HepG2 (cell line): ENCODE results near the gene AZU1.

Experiments
- CEBPG ChIP-seq: IDR thresholded peaks from 2 replicates; pipeline ENCODE4 v1.6.1; 2016
- FOXP4 ChIP-seq: sonication (generic); formaldehyde crosslinking; IDR thresholded peaks from 2 replicates; pipeline ENCODE4 v1.4.0; 2020; ENCODE audit warnings: missing genetic modification reagents
- MAX ChIP-seq: IDR thresholded peaks from 2 replicates; pipeline ENCODE4 v1.6.1; 2012; ENCODE audit warnings: inconsistent platforms
- MYC ChIP-seq: sonication (generic); formaldehyde crosslinking; IDR thresholded peaks from 2 replicates; pipeline ENCODE4 v1.9.0; 2021; ENCODE audit warnings: missing genetic modification reagents, borderline replicate concordance
- PHF21A ChIP-seq: sonication (generic); formaldehyde crosslinking; IDR thresholded peaks from 2 replicates; pipeline ENCODE4 v1.5.0; 2020; ENCODE audit warnings: mild to moderate bottlenecking, missing genetic modification reagents
- YEATS4 ChIP-seq: sonication (generic); formaldehyde crosslinking; IDR thresholded peaks from 2 replicates; pipeline ENCODE4 v1.4.0; 2020; ENCODE audit warnings: missing genetic modification reagents, borderline replicate concordance
- ZFX ChIP-seq: sonication (generic); formaldehyde crosslinking; IDR thresholded peaks from 2 replicates; pipeline ENCODE4 v1.4.0; 2020; ENCODE audit warnings: mild to moderate bottlenecking, low read depth, missing genetic modification reagents, moderate library complexity
- ZNF597 ChIP-seq: sonication (generic); formaldehyde crosslinking; IDR thresholded peaks from 2 replicates; pipeline ENCODE4 v1.5.0; 2020; ENCODE audit warnings: missing genetic modification reagents

GRCh38 chr19:780935-781334 is 46.7 kb upstream of the AZU1 start:
- no peak for TF ChIP-seq ZFX (CRISPR knock-in tag)
- no peak for TF ChIP-seq FOXP4 (CRISPR knock-in tag)
- TF ChIP-seq YEATS4 (CRISPR knock-in tag), result no peak
- TF ChIP-seq MAX, result no peak
- TF ChIP-seq ZNF597, result no peak
- no peak for TF ChIP-seq PHF21A (CRISPR knock-in tag)
- TF ChIP-seq MYC (CRISPR knock-in tag), result no peak
- no peak for TF ChIP-seq CEBPG
